Fibroblast of pulmonary artery (primary cell): Measurements from ENCODE around the gene NEU1.

Source experiments
- DNase-seq: peaks from one replicate; pipeline ENCODE4 v3.0.0-alpha.2; 2010; ENCODE audit warnings: low read depth
- H3K4me3 ChIP-seq: replicated peaks from 2 replicates; pipeline ENCODE4 v1.5.1; 2011; ENCODE audit warnings: low read depth, mild to moderate bottlenecking, control low read depth, low read length, moderate library complexity
- TF ChIP-seq, protein P1 (sequence below): IDR thresholded peaks from 2 replicates; pipeline ENCODE4 v1.5.1; 2011; ENCODE audit warnings: mild to moderate bottlenecking, control low read depth, low read length, inconsistent platforms; ENCODE audit errors: missing control alignments

NEU1 gene

DNA sequence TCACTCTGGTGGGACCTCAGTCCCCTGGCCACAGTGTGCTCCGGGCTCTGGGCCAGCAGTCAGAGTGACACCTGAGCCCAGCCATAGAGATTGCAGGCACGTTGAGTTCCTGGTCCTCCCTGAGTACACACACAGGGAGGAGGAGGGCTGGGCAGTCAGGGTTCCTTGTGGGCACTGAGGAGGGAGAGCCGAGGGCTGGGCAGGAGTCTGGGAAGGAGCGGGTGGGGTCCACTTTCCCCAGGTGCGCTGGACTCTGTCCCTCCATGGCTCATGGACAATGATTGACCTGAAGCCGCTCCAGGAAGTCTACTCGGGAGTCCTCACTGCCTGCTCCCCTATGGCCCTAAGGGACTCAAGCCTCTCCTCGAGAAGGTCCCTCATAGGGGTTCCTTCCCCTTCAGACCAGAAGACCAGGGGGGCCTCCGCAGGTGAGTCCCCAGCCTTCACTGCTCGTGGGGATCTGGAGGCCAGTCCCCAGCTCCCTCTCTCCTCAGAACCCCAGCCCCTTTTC is 15.1 kb upstream of the NEU1 start:
- H3K4me3 ChIP-seq: no peak overlapping the region
- TF ChIP-seq, protein P1, sequence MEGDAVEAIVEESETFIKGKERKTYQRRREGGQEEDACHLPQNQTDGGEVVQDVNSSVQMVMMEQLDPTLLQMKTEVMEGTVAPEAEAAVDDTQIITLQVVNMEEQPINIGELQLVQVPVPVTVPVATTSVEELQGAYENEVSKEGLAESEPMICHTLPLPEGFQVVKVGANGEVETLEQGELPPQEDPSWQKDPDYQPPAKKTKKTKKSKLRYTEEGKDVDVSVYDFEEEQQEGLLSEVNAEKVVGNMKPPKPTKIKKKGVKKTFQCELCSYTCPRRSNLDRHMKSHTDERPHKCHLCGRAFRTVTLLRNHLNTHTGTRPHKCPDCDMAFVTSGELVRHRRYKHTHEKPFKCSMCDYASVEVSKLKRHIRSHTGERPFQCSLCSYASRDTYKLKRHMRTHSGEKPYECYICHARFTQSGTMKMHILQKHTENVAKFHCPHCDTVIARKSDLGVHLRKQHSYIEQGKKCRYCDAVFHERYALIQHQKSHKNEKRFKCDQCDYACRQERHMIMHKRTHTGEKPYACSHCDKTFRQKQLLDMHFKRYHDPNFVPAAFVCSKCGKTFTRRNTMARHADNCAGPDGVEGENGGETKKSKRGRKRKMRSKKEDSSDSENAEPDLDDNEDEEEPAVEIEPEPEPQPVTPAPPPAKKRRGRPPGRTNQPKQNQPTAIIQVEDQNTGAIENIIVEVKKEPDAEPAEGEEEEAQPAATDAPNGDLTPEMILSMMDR: no peak
- no peak for DNase-seq

DNA sequence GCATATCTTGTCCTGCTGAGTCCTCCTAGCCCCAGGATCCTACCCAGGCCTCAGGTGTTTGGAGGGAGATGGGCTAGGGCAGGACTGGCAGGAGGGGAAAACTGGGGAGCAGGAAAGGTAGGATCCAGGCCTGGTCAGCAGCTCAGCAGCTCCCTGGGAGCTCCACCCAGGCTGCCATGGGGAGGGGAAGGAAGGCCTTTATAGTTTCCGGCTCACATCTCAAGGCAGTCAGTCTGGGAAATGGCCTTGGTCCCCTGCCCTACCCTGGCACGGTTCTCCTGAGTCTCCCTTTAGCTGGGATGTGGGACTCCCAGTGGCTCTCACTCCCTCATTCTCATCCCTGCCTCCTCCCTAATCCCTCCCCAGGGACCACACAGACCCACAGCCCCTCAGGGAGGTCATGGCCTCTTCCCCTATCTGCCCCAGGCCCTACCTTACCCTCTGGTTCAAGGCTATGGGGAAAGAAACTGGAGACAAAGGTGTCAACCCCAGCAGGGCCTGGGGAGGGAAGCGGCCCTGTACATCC is 14.6 kb upstream of the NEU1 start:
- no peak overlapping the region for H3K4me3 ChIP-seq
- TF ChIP-seq, protein P1: no peak
- DNase-seq: no peak

DNA sequence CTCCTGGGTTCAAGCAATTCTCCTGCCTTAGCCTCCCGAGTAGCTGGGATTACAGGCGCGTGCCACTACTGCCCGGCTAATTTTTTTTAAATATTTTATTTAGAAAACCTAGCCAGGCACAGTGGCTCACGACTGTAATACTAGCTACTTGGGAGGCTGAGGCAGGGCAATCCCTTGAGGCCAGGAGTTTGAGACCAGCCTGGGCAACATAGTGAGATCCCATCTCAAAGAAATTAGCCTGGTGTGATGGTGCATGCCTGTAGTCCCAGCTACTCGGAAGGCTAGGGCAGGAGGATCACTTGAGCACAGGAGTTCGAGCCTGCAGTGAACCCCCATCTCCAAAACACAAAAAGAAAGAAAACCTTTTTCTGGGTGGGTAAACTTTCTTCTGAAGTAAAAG is 13.7 kb upstream of the NEU1 start:
- TF ChIP-seq, protein P1: no peak
- H3K4me3 ChIP-seq: no peak overlapping the region
- DNase-seq: no peak

DNA sequence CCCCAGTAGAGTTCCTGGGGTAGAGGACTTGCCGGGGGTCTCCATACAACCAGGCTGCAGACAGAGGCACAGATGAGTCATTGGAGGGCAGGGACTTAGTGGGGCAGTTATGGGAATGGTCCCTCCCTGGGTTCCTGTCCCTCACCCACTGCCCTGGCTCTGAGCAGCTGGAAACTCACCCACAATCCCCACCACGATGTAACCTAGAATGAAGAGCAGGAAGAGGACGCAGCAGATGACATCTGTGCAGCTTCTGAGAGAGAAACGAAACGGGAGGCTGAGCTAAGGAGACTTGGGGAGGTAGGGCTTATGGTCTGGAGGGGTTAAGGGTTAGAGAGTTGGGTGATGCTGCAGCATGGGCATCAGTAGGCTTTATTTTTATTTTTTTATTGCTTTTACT is 13.3 kb upstream of the NEU1 start:
- no peak overlapping the region for H3K4me3 ChIP-seq
- no peak for DNase-seq
- TF ChIP-seq, protein P1: no peak

DNA sequence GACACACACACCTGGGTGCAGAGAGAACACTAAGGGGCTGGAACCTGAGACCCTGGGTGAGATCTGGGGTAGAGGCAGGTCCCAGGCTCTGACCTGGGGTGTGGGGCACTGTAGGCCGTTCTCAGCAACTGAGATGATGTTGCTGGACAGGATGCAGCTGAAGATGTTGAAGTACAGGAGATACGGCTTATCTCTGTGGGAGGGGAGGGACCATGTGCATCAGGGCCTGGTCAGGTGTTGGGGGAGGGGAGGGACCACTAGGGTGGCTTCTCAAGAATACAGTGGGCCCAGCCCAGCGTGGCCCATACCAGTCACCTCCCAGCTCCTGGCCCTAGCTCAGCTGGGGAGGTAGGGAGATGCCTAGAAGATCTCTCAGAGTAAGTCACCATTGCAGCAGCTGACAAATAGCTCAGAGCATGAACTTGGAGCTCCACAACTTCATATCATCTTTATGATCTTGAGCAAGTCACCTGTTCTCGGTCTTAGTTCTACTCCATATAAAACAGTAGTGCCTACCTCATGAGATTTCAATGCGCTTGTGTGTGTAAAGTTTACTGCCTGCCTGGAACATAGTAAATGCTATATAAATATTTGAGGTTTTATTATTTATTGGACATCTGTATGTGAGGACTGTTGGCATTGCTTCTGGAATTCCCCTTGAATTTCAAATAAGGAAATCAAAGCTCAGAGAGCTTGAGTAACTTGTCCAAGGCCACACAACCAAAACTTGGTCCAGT is 12.4 kb upstream of the NEU1 start:
- TF ChIP-seq, protein P1: no peak
- DNase-seq: no peak
- no peak overlapping the region for H3K4me3 ChIP-seq

DNA sequence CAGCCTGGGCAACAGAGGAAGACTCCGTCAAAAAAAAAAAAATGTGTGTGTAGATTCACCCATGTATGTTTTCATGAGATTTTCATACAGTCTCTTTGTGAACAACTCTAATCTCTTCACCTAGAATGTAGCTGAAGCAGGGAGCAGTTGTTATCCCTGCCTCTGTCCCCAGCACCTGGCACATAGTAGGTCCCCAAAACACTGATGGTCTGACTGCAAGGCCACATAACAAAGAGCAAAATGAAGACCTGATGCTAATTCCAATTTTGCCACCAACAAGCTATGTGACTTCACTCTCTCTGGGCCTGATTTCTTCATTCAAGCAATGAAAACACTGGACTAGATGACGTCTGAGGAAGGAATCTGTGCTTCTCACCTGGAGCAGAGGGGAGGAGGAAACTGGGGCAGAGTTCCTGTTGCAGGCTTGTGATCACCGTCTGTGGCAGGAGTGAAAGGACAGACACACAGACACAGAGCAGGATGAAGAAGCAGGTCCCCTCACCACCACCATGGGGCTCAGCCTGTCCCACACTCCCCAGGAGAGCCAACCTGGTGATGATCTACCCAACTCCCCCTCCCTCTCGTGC is 11.6 kb upstream of the NEU1 start:
- TF ChIP-seq, protein P1: no peak
- no peak for DNase-seq
- H3K4me3 ChIP-seq: no peak overlapping the region
